SIG-M5 (cell line): Measurements from ENCODE around the gene ZNF534.
"Not testable (repeated sequence)": the region's sequence is repeated elsewhere in the genome, so short reads cannot be mapped to it uniquely, and the experiment has no call there.

Experiments
- DNase-seq: peaks from one replicate; lab custom pipeline; 2025; lab: John Stamatoyannopoulos, UW

ZNF534 gene

DNA sequence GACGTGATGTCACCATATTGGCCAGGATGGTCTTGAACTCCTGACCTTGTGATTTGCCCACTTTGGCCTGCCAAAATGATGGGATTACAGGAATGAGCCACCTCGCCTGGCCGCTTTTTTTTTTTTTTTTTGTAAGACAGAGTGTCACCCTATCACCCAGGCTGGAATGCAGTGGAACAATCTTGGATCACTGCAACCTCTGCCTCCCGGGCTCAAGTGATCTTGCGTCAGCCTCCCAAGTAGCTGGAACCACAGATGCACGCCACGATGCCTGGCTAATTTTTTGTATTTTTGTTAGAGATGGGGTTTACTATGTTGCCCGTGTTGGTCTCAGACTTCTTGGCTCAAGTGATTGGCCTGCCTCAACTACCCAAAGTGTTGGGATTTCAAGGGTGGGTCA, 69.6 kb downstream of the ZNF534 start:
- DNase-seq: no peak

DNA sequence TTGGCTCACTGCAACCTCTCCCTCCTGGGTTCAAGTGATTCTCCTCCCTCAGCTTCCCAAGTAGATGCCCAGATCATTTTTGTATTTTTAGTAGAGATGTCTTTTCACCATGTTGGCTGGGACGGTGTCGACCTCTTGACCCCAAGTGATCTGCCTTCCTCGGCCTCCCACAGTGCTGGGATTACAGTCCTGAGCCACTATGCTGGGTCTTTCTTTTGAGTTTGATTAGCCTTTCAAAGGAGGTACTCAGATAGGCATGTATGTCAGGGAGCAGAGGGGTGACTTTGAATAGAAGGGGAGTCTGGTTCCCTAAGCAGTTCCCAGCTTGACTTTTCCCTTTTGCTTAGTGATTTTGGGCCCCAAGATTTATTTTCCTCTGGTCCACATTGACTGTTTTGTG, 71.5 kb downstream of the ZNF534 start:
- DNase-seq: not testable (repeated sequence)

DNA sequence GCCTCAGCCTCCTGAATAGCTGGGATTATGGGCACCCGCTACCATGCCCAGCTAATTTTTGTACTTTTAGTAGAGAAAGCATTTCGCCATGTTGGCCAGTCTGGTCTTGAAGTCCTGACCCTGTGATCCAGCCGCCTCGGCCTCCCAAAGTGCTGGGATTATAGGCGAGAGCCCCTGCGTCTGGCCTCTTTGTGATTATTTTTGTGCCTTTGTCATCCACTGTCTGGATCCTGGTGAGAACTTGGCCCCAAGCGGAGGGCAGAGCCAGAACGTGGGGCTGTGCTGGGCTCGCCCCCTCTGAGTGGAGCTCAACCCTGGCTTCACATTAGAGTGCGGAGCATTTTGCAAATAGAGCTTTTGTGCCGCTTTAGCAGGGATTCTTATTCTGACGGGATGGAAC, 72.0 kb downstream of the ZNF534 start:
- DNase-seq: not testable (repeated sequence)
